ENCODE measurements around the gene CORIN. TPM values are rescaled to one million over a fixed set of nuclear protein-coding genes. Genes with fewer than 3 reads are reported as not detected.

The CORIN gene
- total RNA-seq, 1 experiment from 2014 or later: 3.5 TPM

DNA sequence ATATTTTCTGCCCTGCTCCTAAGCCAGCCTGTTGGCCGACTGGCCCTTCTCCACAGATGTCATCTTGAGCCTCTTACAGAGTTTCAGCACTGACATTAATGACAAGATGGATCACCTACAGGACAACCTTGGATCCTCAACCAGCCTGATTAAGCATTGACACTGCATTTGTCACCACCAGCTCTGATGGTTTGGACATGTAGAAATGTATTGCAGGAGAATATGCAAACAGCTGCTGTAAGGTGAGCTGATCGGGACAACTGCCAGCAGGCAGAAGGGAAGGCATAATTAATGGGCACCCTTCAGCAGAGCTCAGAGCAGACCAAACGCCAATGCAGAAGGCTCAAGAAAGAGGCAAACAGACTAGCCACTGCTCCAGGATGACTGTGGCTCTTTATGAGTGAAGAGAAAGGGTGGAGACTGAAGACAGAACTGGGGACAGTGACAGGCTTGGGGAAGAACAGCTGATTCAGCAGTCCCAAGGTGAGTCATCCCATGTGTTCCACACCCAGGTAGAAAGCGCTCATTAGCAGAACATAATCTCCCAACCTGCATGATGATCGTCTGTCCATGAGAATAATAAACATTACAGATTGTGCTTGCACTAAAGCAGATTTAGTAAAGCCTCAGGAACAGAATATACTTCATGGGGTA is 6.7 kb downstream of the CORIN start (continued):
- TF ChIP-seq, protein P1, sequence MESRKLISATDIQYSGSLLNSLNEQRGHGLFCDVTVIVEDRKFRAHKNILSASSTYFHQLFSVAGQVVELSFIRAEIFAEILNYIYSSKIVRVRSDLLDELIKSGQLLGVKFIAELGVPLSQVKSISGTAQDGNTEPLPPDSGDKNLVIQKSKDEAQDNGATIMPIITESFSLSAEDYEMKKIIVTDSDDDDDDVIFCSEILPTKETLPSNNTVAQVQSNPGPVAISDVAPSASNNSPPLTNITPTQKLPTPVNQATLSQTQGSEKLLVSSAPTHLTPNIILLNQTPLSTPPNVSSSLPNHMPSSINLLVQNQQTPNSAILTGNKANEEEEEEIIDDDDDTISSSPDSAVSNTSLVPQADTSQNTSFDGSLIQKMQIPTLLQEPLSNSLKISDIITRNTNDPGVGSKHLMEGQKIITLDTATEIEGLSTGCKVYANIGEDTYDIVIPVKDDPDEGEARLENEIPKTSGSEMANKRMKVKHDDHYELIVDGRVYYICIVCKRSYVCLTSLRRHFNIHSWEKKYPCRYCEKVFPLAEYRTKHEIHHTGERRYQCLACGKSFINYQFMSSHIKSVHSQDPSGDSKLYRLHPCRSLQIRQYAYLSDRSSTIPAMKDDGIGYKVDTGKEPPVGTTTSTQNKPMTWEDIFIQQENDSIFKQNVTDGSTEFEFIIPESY (IDR thresholded peaks at IDR 0.05; ENCODE audit: extremely low read depth, insufficient replicate concordance, low read length): no peak
- TF ChIP-seq ELF1 (IDR thresholded peaks at IDR 0.05; ENCODE audit: borderline replicate concordance, low read depth): no peak
- TF ChIP-seq CBX3 (IDR thresholded peaks at IDR 0.05; ENCODE audit: low read depth): no peak
- TF ChIP-seq SRF (IDR thresholded peaks at IDR 0.05; ENCODE audit: low read depth): no peak
- no peak for TF ChIP-seq ZFX (IDR thresholded peaks at IDR 0.05)
- no peak for TF ChIP-seq RAD21 (IDR thresholded peaks at IDR 0.05; ENCODE audit: low read depth)
- TF ChIP-seq CEBPB (IDR thresholded peaks at IDR 0.05; ENCODE audit: low read depth): no peak

DNA sequence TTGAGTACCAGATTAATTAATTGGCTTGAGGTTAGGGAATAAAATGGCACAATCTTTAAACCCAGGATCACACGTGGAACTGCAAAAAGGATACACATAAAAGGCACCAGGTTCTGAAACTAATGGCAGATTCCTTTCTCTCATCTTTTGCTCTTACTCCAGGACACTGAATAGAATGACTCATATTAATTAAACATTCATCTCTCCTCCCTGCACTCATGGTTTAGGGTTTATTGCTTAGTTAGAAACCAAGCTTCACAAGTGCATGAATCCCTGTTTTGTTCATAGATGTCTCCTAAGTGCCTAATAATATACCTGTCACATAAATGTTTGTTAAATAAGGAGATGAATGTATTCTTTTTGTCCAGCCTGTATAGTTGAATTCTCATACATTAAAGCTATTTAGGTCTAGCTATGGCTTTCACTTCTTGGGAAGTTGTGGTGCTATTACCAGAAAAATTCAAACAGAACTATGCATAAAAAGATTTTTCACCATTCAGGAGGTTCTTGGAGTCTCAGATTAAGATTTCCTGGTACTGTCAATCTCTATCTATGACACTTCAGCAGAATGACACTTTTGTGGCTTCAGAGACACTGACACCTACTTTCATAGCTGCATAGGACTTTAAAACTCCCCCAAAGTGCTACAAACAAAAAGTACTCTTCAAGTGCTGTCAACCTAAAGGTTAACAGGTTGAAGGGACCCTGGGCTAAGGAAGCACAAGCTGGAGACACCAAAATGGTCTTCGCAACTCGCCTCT is 7.4 kb downstream of the CORIN start:
- no TSS peak for BruUV-seq (replicated peaks)
- Histone ChIP-seq H3K4me3 (replicated peaks in 1 of 2; ENCODE audit: low read depth in 1 of 2, low read length in 2 of 2) (no peak overlapping the region), H3K9ac (ENCODE audit: low read length) (no peak overlapping the region), H3K36me3 (ENCODE audit: control insufficient read depth in 1 of 2, insufficient read depth in 2 of 2, low read length in 2 of 2) (no peaks in the 10 kb centered on the region), H4K20me1 (ENCODE audit: insufficient read depth) (no peaks in the 10 kb centered on the region), H3K4me1 (ENCODE audit: control insufficient read depth in 1 of 2, insufficient read depth in 2 of 2, low read length in 2 of 2) (no peaks in the 10 kb centered on the region), H3K4me2 (ENCODE audit: low read length) (no peak overlapping the region), H3K27me3 (ENCODE audit: insufficient read depth, low read length) (no peaks in the 10 kb centered on the region), H3K9me2 (ENCODE audit: insufficient read depth) (no peaks in the 10 kb centered on the region), H3K79me2 (ENCODE audit: insufficient read depth, low read length) (no peaks in the 10 kb centered on the region), H3K27ac (ENCODE audit: low read depth, low read length) (no peak overlapping the region), H3K9me3 (ENCODE audit: control insufficient read depth in 1 of 2, insufficient read depth in 1 of 2, low read depth in 1 of 2, low read length in 2 of 2) (no peaks in the 10 kb centered on the region), H2AFZ (ENCODE audit: low read depth, low read length, poor library complexity, severe bottlenecking) (no peak overlapping the region)
- ChIA-PET RAD21 (ENCODE audit: low non-redundant PET in 1 of 2, low total read pairs in 2 of 2, uncharacterized antibody in 2 of 2, unreplicated experiment in 2 of 2) (no interaction called here), POLR2A (interaction anchor here (1.3 kb wide), 1 partner anchor 84 kb away, joined by 3 read pairs; the partner anchor contains the start of gene NFXL1), CTCF (no interaction called here)
- intact Hi-C loops (cut with micrococcal nuclease): loop anchor here (10.0 kb wide), 1 partner anchor 126 kb away; no protein-coding TSS in a partner anchor
- DNase-seq (ENCODE audit: low read depth, low spot score) (no peak), ATAC-seq (no peak)
- TF ChIP-seq EZH2phosphoT487 (IDR thresholded peaks at IDR 0.05; ENCODE audit: borderline replicate concordance) (no peak), SP1 (IDR thresholded peaks at IDR 0.05; ENCODE audit: low read depth) (no peak), ZFX (IDR thresholded peaks at IDR 0.05) (no peak), CBX3 (IDR thresholded peaks at IDR 0.05; ENCODE audit: low read depth) (no peak), ZNF274 (IDR thresholded peaks at IDR 0.05; ENCODE audit: low read depth, low read length) (no peak), TCF7L2 (IDR thresholded peaks at IDR 0.05; ENCODE audit: borderline replicate concordance, extremely low read depth, insufficient read depth, insufficient read length) (no peak), CEBPB (IDR thresholded peaks at IDR 0.05; ENCODE audit: low read depth) (no peak), ELF1 (IDR thresholded peaks at IDR 0.05; ENCODE audit: borderline replicate concordance, low read depth) (no peak), POLR2AphosphoS5 (IDR thresholded peaks at IDR 0.05; ENCODE audit: low read depth, low read length) (no peak), EZH2 (IDR thresholded peaks at IDR 0.05) (no peak), JUND (IDR thresholded peaks at IDR 0.05) (no peak), SIN3A (IDR thresholded peaks at IDR 0.05; ENCODE audit: low read depth) (no peak), EGR1 (IDR thresholded peaks at IDR 0.05; ENCODE audit: low read depth) (no peak), FOSL1 (IDR thresholded peaks at IDR 0.05; ENCODE audit: low read depth) (no peak), YY1 (IDR thresholded peaks at IDR 0.05; ENCODE audit: extremely low read depth, insufficient replicate concordance, low read depth, low read length) (no peak)
- TF ChIP-seq, protein P2, sequence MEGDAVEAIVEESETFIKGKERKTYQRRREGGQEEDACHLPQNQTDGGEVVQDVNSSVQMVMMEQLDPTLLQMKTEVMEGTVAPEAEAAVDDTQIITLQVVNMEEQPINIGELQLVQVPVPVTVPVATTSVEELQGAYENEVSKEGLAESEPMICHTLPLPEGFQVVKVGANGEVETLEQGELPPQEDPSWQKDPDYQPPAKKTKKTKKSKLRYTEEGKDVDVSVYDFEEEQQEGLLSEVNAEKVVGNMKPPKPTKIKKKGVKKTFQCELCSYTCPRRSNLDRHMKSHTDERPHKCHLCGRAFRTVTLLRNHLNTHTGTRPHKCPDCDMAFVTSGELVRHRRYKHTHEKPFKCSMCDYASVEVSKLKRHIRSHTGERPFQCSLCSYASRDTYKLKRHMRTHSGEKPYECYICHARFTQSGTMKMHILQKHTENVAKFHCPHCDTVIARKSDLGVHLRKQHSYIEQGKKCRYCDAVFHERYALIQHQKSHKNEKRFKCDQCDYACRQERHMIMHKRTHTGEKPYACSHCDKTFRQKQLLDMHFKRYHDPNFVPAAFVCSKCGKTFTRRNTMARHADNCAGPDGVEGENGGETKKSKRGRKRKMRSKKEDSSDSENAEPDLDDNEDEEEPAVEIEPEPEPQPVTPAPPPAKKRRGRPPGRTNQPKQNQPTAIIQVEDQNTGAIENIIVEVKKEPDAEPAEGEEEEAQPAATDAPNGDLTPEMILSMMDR (IDR thresholded peaks at IDR 0.05 in 2 of 3, conservative IDR thresholded peaks at IDR 0.05 in 1 of 3; ENCODE audit: borderline replicate concordance in 1 of 3, insufficient read depth in 1 of 3, low read depth in 2 of 3, low read length in 2 of 3): no peak
- TF ChIP-seq, protein P3, sequence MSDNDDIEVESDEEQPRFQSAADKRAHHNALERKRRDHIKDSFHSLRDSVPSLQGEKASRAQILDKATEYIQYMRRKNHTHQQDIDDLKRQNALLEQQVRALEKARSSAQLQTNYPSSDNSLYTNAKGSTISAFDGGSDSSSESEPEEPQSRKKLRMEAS (IDR thresholded peaks at IDR 0.05): no peak

Data from HCT116 (cell line).